Kidney (tissue), 14 donors: ENCODE data around the gene KIAA1328. TPM values are rescaled to one million over a fixed set of nuclear protein-coding genes. Genes with fewer than 3 reads are reported as not detected.
A peak's percentile ranks its signal among the peaks of the same experiment; 100 is the strongest.

Experiments used
- DNase-seq, 5 donors: peaks; one replicate each; pipeline ENCODE4 v3.0.0-alpha.2; 2013 to 2020
- FAIRE-seq: peaks from 2 replicates; lab custom pipeline; 2012; peaks lifted over from hg19 to GRCh38; lab: Jason Lieb, UNC
- H3K27ac ChIP-seq, 2 donors: one replicate each; pipeline ENCODE4 v1.7.0; 2013; ENCODE audit warnings: low read depth in 2 of 2, low read length in 2 of 2, inconsistent platforms in 1 of 2
- H3K27me3 ChIP-seq: one replicate; pipeline ENCODE4 v1.7.1; 2013; ENCODE audit warnings: low read length, inconsistent platforms; ENCODE audit not compliant: control insufficient read depth, insufficient read depth
- H3K36me3 ChIP-seq, 3 donors: one replicate each; pipeline versions ENCODE4 v1.7.0 to v1.7.1; 2013; ENCODE audit warnings: low read length in 3 of 3, control low read depth in 1 of 3, inconsistent platforms in 1 of 3; ENCODE audit not compliant: insufficient read depth in 3 of 3, control insufficient read depth in 2 of 3
- H3K4me1 ChIP-seq, 3 donors: one replicate each; pipeline versions ENCODE4 v1.7.0 to v1.7.1; 2013; ENCODE audit warnings: low read length in 3 of 3, inconsistent platforms in 1 of 3, low read depth in 1 of 3; ENCODE audit not compliant: control insufficient read depth in 2 of 3, insufficient read depth in 2 of 3
- H3K4me3 ChIP-seq, 3 donors: one replicate each; pipeline versions ENCODE4 v1.7.0 to v1.8.1; 2013; ENCODE audit warnings: low read length in 3 of 3, control low read depth in 1 of 3, inconsistent platforms in 1 of 3
- H3K9ac ChIP-seq, 3 donors: one replicate each; pipeline versions ENCODE4 v1.7.0 to v1.7.1; 2013; ENCODE audit warnings: low read length in 3 of 3, control low read depth in 1 of 3, inconsistent platforms in 1 of 3
- H3K9me3 ChIP-seq, 3 donors: one replicate each; pipeline versions ENCODE4 v1.7.0 to v1.7.1; 2013; ENCODE audit warnings: low read length in 3 of 3, control low read depth in 1 of 3, inconsistent platforms in 1 of 3; ENCODE audit not compliant: control insufficient read depth in 2 of 3, insufficient read depth in 1 of 3
- intact Hi-C: fragments of 100-400 bp; cut with DNase I; formaldehyde crosslinking; loops from one replicate; pipeline ENCODE4 v1.11.1; 2022
- polyA plus RNA-seq: library from polyadenylated mRNA; stranded (reverse); fragments of 350-450 nt; fragmentation: Illumina TruSeq; extraction: RNeasy Lipid Tissue Mini Kit (QIAGEN cat#74804); gene quantifications from one replicate; pipeline ENCODE4 v1.2.3, GENCODE V29; 2014; ENCODE audit warnings: low read depth, low replicate concordance; ENCODE audit not compliant: insufficient read depth
- total RNA-seq: library from RNA; stranded (reverse); fragmentation: NEBNext Ultra II Directional; extraction: Animal tissue kit (Norgen Biotek cat#: 25700); gene quantifications from one replicate; pipeline ENCODE4 v1.2.1, GENCODE V29; 2021
- TF ChIP-seq, protein P1 (sequence below): IDR thresholded peaks from 3 replicates; pipeline ENCODE4 v1.5.1; 2012; ENCODE audit warnings: mild to moderate bottlenecking, moderate library complexity, borderline replicate concordance; ENCODE audit not compliant: insufficient read depth; ENCODE audit errors: extremely low read depth
- donor health status: control.
- donor health status: control.
- donor health status: control.
- donor health status: control.
- donor health status: control.
- donor health status: DM: yes; HTN: yes; CAD: no.
- donor health status: Normal renal cell carcinoma (clear cell type).

Gene KIAA1328
- total and polyA plus RNA-seq, 2 donors from 2014 or later, result 2.7 to 11.6 TPM

DNA sequence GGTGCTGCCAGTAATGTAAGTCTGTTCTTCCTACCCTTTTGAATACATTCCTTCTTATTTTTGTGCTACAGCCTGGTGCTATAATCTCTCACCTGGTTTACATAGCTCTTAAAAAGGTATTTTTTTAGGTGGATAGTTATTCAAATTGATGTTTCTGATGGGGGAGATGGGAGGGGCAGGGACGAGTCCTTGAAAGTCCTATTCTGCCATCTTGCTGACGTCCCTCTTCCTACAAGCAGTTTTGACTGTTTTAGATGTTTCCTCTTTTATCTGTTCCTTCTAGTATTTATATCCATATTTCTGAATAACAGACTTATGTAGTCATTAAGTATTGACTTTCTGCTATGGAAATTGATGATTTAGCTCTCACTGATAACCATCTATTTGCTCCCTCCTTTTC lies 256.4 kb downstream of the KIAA1328 start:
- DNase-seq (no peak), FAIRE-seq (no peak)
- no peaks in the 10 kb centered on the region for H3K27me3 ChIP-seq
- no peak overlapping the region for H3K4me3 ChIP-seq
- intact Hi-C loops, result no loop called here
- no peak overlapping the region for H3K27ac ChIP-seq
- H3K9ac ChIP-seq, result no peak overlapping the region
- TF ChIP-seq, protein P1, sequence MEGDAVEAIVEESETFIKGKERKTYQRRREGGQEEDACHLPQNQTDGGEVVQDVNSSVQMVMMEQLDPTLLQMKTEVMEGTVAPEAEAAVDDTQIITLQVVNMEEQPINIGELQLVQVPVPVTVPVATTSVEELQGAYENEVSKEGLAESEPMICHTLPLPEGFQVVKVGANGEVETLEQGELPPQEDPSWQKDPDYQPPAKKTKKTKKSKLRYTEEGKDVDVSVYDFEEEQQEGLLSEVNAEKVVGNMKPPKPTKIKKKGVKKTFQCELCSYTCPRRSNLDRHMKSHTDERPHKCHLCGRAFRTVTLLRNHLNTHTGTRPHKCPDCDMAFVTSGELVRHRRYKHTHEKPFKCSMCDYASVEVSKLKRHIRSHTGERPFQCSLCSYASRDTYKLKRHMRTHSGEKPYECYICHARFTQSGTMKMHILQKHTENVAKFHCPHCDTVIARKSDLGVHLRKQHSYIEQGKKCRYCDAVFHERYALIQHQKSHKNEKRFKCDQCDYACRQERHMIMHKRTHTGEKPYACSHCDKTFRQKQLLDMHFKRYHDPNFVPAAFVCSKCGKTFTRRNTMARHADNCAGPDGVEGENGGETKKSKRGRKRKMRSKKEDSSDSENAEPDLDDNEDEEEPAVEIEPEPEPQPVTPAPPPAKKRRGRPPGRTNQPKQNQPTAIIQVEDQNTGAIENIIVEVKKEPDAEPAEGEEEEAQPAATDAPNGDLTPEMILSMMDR, result no peak
- H3K36me3 ChIP-seq, result no peaks in the 10 kb centered on the region
- no peaks in the 10 kb centered on the region for H3K4me1 ChIP-seq
- no peaks in the 10 kb centered on the region for H3K9me3 ChIP-seq

DNA sequence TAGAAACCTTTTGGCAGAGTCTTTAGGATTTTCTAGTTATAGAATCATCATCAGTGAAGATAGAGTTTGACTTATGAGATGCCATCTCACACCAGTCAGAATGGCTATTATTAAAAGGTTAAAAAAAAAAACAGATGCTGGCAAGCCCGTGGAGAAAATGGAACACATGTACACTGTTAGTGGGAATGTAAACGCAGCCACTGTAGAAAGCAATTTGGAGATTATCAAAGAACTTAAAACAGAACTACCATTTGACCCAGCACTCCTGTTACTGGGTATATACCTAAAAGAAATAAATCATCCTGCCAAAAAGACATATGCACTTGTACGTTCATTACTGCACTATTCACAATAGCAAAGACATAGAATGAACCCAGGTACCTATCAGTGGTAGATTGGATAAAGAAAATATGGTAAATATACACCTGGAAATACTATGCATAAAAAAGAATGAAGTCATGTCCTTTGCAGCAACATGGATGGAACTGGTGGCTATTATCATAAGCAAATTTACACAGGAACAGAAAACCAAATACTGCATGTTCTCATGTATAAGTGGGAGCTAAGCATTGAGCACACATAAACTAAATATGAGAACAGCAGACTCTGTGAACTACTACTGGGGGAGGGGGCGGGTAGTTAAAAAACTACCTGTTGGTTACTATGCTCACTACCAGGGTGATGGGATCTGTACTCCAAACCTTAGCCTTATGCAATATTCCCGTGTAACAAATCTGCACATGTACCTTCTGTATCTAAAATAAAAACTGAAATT lies 279.0 kb downstream of the KIAA1328 start:
- Histone ChIP-seq H3K9me3 (peaks cover 0 to 3% (median 0%) of the 10 kb centered on the region in 3 donors), H3K36me3 (no peaks in the 10 kb centered on the region), H3K4me1 (no peaks in the 10 kb centered on the region), H3K4me3 (no peak overlapping the region), H3K9ac (no peak overlapping the region), H3K27me3 (no peaks in the 10 kb centered on the region), H3K27ac (no peak overlapping the region)
- intact Hi-C loops, result no loop called here
- no peak for FAIRE-seq
- TF ChIP-seq, protein P1, result no peak
- no peak for DNase-seq

DNA sequence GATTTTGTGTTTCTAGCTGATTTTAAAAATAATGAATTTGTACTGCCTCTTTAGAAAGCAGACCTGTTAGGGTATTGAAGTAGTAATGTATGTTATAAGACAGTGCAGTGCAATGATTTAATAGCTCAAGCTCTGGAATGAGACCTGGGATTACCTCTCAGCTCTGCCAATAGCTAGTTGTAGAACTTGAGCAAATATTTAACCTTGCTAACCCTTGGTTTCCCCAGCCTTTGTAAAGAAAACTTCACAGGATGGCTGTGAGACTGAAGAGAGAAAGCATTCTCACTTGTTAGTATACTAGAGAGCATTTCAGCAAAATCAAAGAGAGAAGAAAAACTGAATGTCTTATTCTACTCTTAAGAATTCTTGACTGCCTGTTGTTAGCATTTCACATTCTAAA lies 293.9 kb downstream of the KIAA1328 start:
- Histone ChIP-seq H3K4me1 (no peaks in the 10 kb centered on the region), H3K27ac (no peak overlapping the region), H3K4me3 (no peak overlapping the region), H3K27me3 (no peaks in the 10 kb centered on the region), H3K9ac (no peak overlapping the region), H3K36me3 (no peaks in the 10 kb centered on the region), H3K9me3 (no peaks in the 10 kb centered on the region)
- TF ChIP-seq, protein P1, result no peak
- peak in 2 of 5 donors; percentile 9 to 24 for DNase-seq
- FAIRE-seq, result peak; percentile 19
- intact Hi-C loops, result no loop called here
